IPS-18c (cell line): ENCODE results near the gene KLHDC4.

ENCODE experiments used
- H3K4me3 ChIP-seq: 2 replicates; pipeline ENCODE4 v1.7.0; 2013; ENCODE audit warnings: low read depth, mild to moderate bottlenecking, low read length, moderate library complexity; ENCODE audit not compliant: insufficient read depth
- H3K9me3 ChIP-seq: one replicate; pipeline ENCODE4 v1.6.1; 2013; ENCODE audit warnings: mild to moderate bottlenecking, low read length, moderate library complexity; ENCODE audit not compliant: control insufficient read depth, insufficient read depth

The KLHDC4 gene

GRCh38 chr16:87761060-87761459, 4.7 kb downstream of the KLHDC4 start:
- H3K4me3 ChIP-seq = no peak overlapping the region
- no peaks in the 10 kb centered on the region for H3K9me3 ChIP-seq

- Histone ChIP-seq H3K9me3 (no peaks in the 10 kb centered on the region), H3K4me3 (no peak overlapping the region)
Observed at GRCh38 chr16:87757841-87758426, 7.9 kb downstream of the KLHDC4 start.

GRCh38 chr16:87754535-87754934, 11.3 kb downstream of the KLHDC4 start:
- H3K4me3 ChIP-seq = no peak overlapping the region
- peaks cover 2% of the 10 kb centered on the region for H3K9me3 ChIP-seq

GRCh38 chr16:87747626-87748414, 18.0 kb downstream of the KLHDC4 start:
- no peak overlapping the region for H3K4me3 ChIP-seq
- H3K9me3 ChIP-seq = peaks cover 2% of the 10 kb centered on the region

DNA sequence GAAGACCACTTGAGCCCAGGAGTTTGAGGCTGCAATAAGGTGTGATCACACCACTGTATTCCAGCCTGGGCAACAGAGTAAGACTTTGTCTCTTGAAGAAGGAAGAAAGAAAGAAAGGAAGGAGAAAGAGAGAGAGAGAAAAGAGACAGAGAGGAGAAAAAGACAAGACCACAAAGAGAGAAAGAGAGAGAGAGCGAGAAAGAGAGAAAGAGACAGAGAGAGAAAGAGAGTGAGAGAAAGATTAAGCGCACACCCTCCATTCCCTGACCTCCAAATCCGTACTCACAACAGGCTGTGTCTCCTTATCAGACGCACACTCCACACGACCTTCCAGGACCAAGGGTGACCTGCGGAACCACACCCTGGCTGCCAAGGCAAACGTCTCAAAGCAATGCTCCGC, 19.6 kb downstream of the KLHDC4 start:
- H3K9me3 ChIP-seq = peaks cover 4% of the 10 kb centered on the region
- H3K4me3 ChIP-seq = no peak overlapping the region

- H3K4me3 ChIP-seq = no peak overlapping the region
- H3K9me3 ChIP-seq = peaks cover 4% of the 10 kb centered on the region
Observed at GRCh38 chr16:87744750-87745514, 20.9 kb downstream of the KLHDC4 start.

GRCh38 chr16:87742781-87743490, 22.9 kb downstream of the KLHDC4 start:
- no peak overlapping the region for H3K4me3 ChIP-seq
- H3K9me3 ChIP-seq = peaks cover 5% of the 10 kb centered on the region

DNA sequence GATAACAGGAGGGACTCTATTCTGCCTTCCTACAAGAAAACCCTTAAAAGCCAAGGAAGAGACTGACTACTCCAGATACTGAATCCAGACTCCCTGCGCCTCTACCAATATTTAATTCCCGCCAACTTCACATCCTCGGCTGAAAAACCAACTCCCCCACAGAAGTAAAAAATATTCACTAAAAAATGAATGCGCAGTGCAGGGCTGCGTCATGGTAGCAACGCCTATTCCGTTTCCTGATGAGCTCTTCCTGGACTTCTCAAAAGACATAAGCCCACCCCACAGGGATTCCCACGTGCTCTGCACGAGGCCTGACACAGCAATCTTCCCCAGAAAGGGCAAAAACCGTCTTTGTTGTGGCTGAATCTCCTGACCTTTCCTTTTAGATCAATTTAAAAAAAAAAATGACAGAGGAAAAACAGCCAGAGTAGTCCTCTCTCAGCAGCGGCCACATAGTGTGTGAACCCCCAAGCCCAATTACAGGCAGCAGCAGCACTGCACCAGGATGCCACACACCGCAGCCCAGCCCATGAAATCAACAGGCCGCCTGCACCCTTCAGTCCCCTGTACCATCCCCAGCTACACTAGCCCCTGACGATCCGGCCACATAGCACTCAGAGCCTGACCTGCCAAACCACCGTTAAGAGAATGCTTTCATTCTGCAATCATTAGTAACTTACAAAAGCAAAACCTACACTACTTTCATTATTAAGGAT, 23.9 kb downstream of the KLHDC4 start:
- Histone ChIP-seq H3K9me3 (peaks cover 5% of the 10 kb centered on the region), H3K4me3 (no peak overlapping the region)

DNA sequence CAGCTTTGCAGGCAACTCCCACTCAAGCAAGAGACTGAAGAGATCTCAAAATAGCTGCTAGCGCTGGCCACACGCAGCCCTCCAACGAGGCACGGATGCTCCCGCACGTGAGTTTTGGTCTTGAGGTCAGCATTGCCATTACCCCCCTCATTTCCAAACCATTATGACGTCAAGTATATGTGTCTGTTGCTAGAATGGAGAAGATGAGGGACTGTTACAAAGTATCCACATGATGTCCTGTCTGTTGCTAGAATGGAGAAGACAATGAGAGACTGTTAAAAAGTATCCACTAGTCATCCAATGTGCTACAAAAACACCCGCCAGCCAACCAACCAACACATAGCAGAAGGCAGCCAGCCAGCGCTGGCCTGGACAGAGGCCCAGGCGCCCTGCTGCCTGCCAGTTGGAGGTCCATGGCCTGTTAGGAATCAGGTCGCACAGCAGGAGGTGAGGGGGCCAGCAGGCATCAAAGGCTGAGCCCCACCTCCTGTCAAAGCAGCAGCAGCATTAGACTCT, 24.8 kb downstream of the KLHDC4 start:
- peaks cover 5% of the 10 kb centered on the region for H3K9me3 ChIP-seq
- no peak overlapping the region for H3K4me3 ChIP-seq

GRCh38 chr16:87740441-87740840, 25.3 kb downstream of the KLHDC4 start:
- H3K4me3 ChIP-seq = no peak overlapping the region

GRCh38 chr16:87739801-87740200, 26.0 kb downstream of the KLHDC4 start:
- no peak overlapping the region; the same call in 1 of the 2 replicates for H3K4me3 ChIP-seq
- H3K9me3 ChIP-seq = peaks cover 5% of the 10 kb centered on the region

More at GRCh38 chr16:87740441-87740840, 25.3 kb downstream of the KLHDC4 start:
- H3K9me3 ChIP-seq = peaks cover 5% of the 10 kb centered on the region

DNA sequence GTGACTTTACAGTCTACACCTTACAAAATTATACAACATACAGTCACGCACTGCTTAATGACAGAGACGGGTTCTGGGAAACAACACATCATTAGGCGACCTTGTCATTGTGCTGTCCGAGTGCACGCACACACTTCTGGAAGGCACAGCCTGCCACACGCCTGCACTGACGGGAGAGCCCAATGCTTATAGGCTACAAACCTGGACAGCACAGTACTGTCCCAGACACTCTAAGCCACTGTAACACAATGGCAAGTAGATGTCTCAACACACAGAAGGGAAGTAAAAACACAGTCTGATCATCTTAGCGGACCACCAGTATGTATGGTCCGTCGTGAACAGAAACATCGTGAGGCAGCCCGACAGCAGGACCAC, 29.8 kb downstream of the KLHDC4 start:
- Histone ChIP-seq H3K9me3 (peaks cover 3% of the 10 kb centered on the region), H3K4me3 (no peak overlapping the region)

- H3K9me3 ChIP-seq = peaks cover 3% of the 10 kb centered on the region
- no peak overlapping the region for H3K4me3 ChIP-seq
Observed at GRCh38 chr16:87735270-87736007, 30.3 kb downstream of the KLHDC4 start.

- H3K4me3 ChIP-seq = no peak overlapping the region
- no peaks in the 10 kb centered on the region for H3K9me3 ChIP-seq
Observed at GRCh38 chr16:87734644-87735043, 31.1 kb downstream of the KLHDC4 start.

DNA sequence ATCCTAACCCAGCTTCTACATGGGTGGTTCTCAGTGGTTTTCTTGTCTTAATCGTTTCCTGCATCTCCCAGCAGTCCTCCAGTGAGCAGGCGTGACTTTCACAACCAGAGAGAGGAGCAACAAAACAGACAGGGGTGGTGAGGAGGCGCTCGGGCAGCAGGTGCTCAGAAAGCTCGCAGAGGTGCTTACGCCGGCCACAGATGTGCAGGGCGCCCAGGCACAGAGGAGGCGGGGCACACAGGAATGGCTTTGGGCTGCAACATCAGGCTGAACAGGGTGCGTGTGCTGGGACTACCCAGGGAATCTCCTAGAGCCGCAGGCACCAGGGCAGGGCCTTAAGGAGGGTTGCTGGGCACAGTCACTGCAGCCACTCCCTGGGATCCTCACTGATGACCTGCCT, 32.6 kb downstream of the KLHDC4 start:
- Histone ChIP-seq H3K9me3 (peaks cover 2% of the 10 kb centered on the region), H3K4me3 (no peak overlapping the region)

DNA sequence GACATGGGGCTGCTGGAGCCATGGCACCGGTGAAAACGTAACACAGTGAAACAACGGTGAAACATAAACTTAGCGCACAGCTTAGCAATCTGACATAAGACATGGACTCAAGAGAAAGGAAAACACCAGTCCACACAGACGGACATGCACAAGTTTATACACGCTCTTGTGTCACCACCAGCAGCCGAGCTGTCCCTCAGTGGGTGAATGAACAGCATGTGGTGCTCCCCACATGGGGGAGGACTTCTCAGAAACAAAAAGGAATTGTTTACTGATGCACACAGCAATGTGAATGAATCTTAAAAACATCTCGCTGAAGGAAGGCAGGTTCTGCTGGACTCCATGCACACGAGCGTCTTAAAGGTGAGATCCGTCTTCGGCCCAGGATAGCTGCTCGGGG, 34.2 kb downstream of the KLHDC4 start:
- H3K9me3 ChIP-seq = peaks cover 2% of the 10 kb centered on the region
- no peak overlapping the region for H3K4me3 ChIP-seq
